K562 (cell line): ENCODE measurements around the gene PDZRN3. TPM values are rescaled to one million over a fixed set of nuclear protein-coding genes. Genes with fewer than 3 reads are reported as not detected.

Experiments used
- ATAC-seq: fragments of 200-7000 bp; cut with Tn5 transposase; 3 replicates; pipeline ENCODE4 v1.9.1; 2020; ENCODE audit warnings: moderate library complexity
- BruUV-seq: library from RNA; stranded (reverse); fragments of 400-500 nt; replicated peaks from 2 replicates; lab custom pipeline; 2021; lab: Mats Ljungman, UMichigan
- CTCF ChIA-PET: fragments of 300-600 bp; formaldehyde crosslinking; extraction: SDS; loops from one replicate; lab custom pipeline; 2021; ENCODE audit warnings: low intra/inter-chr PET ratio; lab: Yijun Ruan, JAX
- POLR2A ChIA-PET: fragments of 300-600, 350-650 bp; sonication (Branson Sonifier 250); formaldehyde crosslinking; extraction: SDS; loops from one replicate; lab custom pipeline; 2021; ENCODE audit warnings: antibody characterized with exemption, inconsistent platforms; lab: Yijun Ruan, JAX
- DNase-seq, 4 experiments: peaks; one replicate each; pipeline versions ENCODE4 v3.0.0 to v3.0.0-alpha.2; 2011 to 2018; ENCODE audit warnings: low spot score in 3 of 4, mixed read lengths in 3 of 4; ENCODE audit errors: extremely low read depth in 1 of 4
- FAIRE-seq: peaks from 2 replicates; lab custom pipeline; 2011; peaks lifted over from hg19 to GRCh38; lab: Jason Lieb, UNC
- H2AFZ ChIP-seq: 2 replicates; pipeline ENCODE4 v1.6.0; 2011; ENCODE audit warnings: low read depth, low read length, control low read depth, inconsistent platforms
- H3K27ac ChIP-seq: fragments of 200-600 bp; 3 replicates; pipeline ENCODE4 v1.8.0; 2011; ENCODE audit warnings: low read depth, mild to moderate bottlenecking, control low read depth, inconsistent platforms, low read length, moderate library complexity, mixed read lengths; ENCODE audit errors: extremely low read depth
- H3K27me3 ChIP-seq, 2 experiments: fragments of 300-600 bp in 1 of 2; 2 replicates in 1 of 2; 3 replicates in 1 of 2; pipeline versions ENCODE4 v1.6.0 to v1.8.0; 2011; ENCODE audit warnings: inconsistent platforms in 2 of 2, low read length in 2 of 2, mild to moderate bottlenecking in 1 of 2, mixed read lengths in 1 of 2, moderate library complexity in 1 of 2; ENCODE audit not compliant: control insufficient read depth in 2 of 2, insufficient read depth in 2 of 2
- H3K36me3 ChIP-seq: fragments of 300-600 bp; 3 replicates; pipeline ENCODE4 v1.8.0; 2011; ENCODE audit warnings: mild to moderate bottlenecking, low read length, inconsistent platforms; ENCODE audit not compliant: control insufficient read depth, insufficient read depth
- H3K4me1 ChIP-seq, 2 experiments: fragments of 200-600 bp in 1 of 2; replicated peaks in 1 of 2; 2 replicates in 1 of 2; 3 replicates in 1 of 2; pipeline versions ENCODE4 v1.5.1 to v1.8.0; 2011; ENCODE audit warnings: inconsistent platforms in 2 of 2, low read length in 2 of 2, mild to moderate bottlenecking in 1 of 2, mixed read lengths in 1 of 2, moderate library complexity in 1 of 2; ENCODE audit not compliant: control insufficient read depth in 2 of 2, insufficient read depth in 2 of 2
- H3K4me2 ChIP-seq: 2 replicates; pipeline ENCODE4 v1.6.1; 2011; ENCODE audit warnings: low read length, control low read depth, inconsistent platforms, mixed read lengths; ENCODE audit not compliant: insufficient read depth
- H3K4me3 ChIP-seq: fragments of 200-600 bp; sonication (generic), shearing (Covaris generic); 2 replicates; pipeline ENCODE4 v1.5.1; 2016; ENCODE audit warnings: control low read depth, inconsistent platforms
- H3K79me2 ChIP-seq: fragments of 200-600 bp; 3 replicates; pipeline ENCODE4 v1.8.0; 2011; ENCODE audit warnings: low read length, inconsistent platforms; ENCODE audit not compliant: control insufficient read depth, insufficient read depth
- H3K9ac ChIP-seq, 2 experiments: 2 replicates each; pipeline versions ENCODE4 v1.6.0 to v1.6.1; 2011; ENCODE audit warnings: low read depth in 2 of 2, low read length in 2 of 2, control low read depth in 1 of 2, inconsistent platforms in 1 of 2, mild to moderate bottlenecking in 1 of 2, mixed read lengths in 1 of 2; ENCODE audit not compliant: insufficient read depth in 1 of 2
- H3K9me1 ChIP-seq: one replicate; pipeline ENCODE4 v1.6.0; 2011; ENCODE audit warnings: inconsistent platforms, mild to moderate bottlenecking, low read length, moderate library complexity; ENCODE audit not compliant: control insufficient read depth, insufficient read depth
- H3K9me3 ChIP-seq: replicated peaks from 2 replicates; pipeline ENCODE4 v1.5.1; 2011; ENCODE audit warnings: low read depth, low read length, inconsistent platforms; ENCODE audit not compliant: control insufficient read depth, insufficient read depth
- H4K20me1 ChIP-seq: replicated peaks from 2 replicates; pipeline ENCODE4 v1.6.1; 2011; ENCODE audit warnings: low read length, inconsistent platforms, mixed read lengths; ENCODE audit not compliant: control insufficient read depth, insufficient read depth
- ARID1B ChIP-seq: fragments of 450-650 bp; IDR thresholded peaks from 2 replicates; pipeline ENCODE4 v1.6.1; 2016; ENCODE audit warnings: antibody characterized with exemption, mild to moderate bottlenecking, inconsistent platforms
- CREB5 ChIP-seq: fragments of 250-450 bp; sonication (Bioruptor Pico); IDR thresholded peaks from 2 replicates; pipeline ENCODE4 v1.5.0; 2020; ENCODE audit warnings: mild to moderate bottlenecking
- CREM ChIP-seq: IDR thresholded peaks from 2 replicates; pipeline ENCODE4 v1.6.1; 2014; ENCODE audit warnings: antibody characterized with exemption, low read depth
- DACH1 ChIP-seq: fragments of 450-650 bp; IDR thresholded peaks from 2 replicates; pipeline ENCODE4 v1.6.1; 2018; ENCODE audit not compliant: partially characterized antibody
- GABPB1 ChIP-seq: sonication (generic); formaldehyde crosslinking; IDR thresholded peaks from 2 replicates; pipeline ENCODE4 v1.8.0; 2022; ENCODE audit warnings: mild to moderate bottlenecking, missing genetic modification reagents
- HDAC3 ChIP-seq: fragments of 450-650 bp; IDR thresholded peaks from 2 replicates; pipeline ENCODE4 v1.6.1; 2018; ENCODE audit warnings: borderline replicate concordance, mild to moderate bottlenecking, moderate library complexity; ENCODE audit not compliant: partially characterized antibody
- KAT8 ChIP-seq: fragments of 450-650 bp; IDR thresholded peaks from 2 replicates; pipeline ENCODE4 v1.6.1; 2016; ENCODE audit warnings: low read depth, mild to moderate bottlenecking
- KDM5B ChIP-seq: fragments of 200-600 bp; sonication (generic); IDR thresholded peaks from 2 replicates; pipeline ENCODE4 v1.6.1; 2012; ENCODE audit warnings: low read depth, mild to moderate bottlenecking, moderate library complexity, low read length, control low read depth, inconsistent platforms; ENCODE audit not compliant: insufficient replicate concordance
- KLF1 ChIP-seq: fragments of 450-650 bp; IDR thresholded peaks from 2 replicates; pipeline ENCODE4 v1.6.1; 2016; ENCODE audit warnings: missing genetic modification characterization, missing compliant biosample characterization
- MEIS2 ChIP-seq: fragments of 450-650 bp; IDR thresholded peaks from 2 replicates; pipeline ENCODE4 v1.6.1; 2014; ENCODE audit warnings: mild to moderate bottlenecking; ENCODE audit not compliant: partially characterized antibody
- RAD51 ChIP-seq: fragments of 450-650 bp; IDR thresholded peaks from 2 replicates; pipeline ENCODE4 v1.7.1; 2016; ENCODE audit warnings: low read depth, mild to moderate bottlenecking, borderline replicate concordance
- SNRNP70 ChIP-seq: fragments of 200-400 bp; formaldehyde crosslinking; optimal IDR thresholded peaks from 2 replicates; pipeline ENCODE3; 2017; ENCODE audit warnings: low read depth, low read length
- STAT6 ChIP-seq: sonication (generic); formaldehyde crosslinking; IDR thresholded peaks from 2 replicates; pipeline ENCODE4 v1.8.1; 2023; ENCODE audit warnings: mild to moderate bottlenecking, missing genetic modification reagents
- WGBS: fragments of 100-300 bp; shearing (Covaris generic); methylation state at CpG from one replicate; pipeline ENCODE4 v1.1.6; 2016; ENCODE audit warnings: low coverage, mixed read lengths; ENCODE audit not compliant: insufficient coverage; ENCODE audit errors: missing lambda C conversion rate; 5-methylcytosine and 5-hydroxymethylcytosine counted together
- in situ Hi-C: fragments of 300-500 bp; cut with MboI; formaldehyde crosslinking; loops from 4 replicates; pipeline ENCODE4 v1.15.0; 2018; ENCODE audit warnings: inconsistent platforms, mixed read lengths
- intact Hi-C: fragments of 100-400 bp; cut with micrococcal nuclease; formaldehyde crosslinking; loops from 2 replicates; pipeline ENCODE4 v1.14.2; 2022
- polyA plus RNA-seq, 8 experiments: library from polyadenylated mRNA; depleted of rRNA in 4 of 8; stranded (reverse) in 5 of 8; unstranded in 3 of 8; fragments of >200 nt; fragmentation: Nextera tagmentation in 2 of 8; fragmentation: Illumina TruSeq in 1 of 8; extraction: Ambion mirVana in 2 of 8; extraction: Trizol in 1 of 8; gene quantifications; 2 replicates each; pipeline versions ENCODE4 v1.2.1 to v1.2.3, GENCODE V29; 2011 to 2014; ENCODE audit warnings: inconsistent platforms in 1 of 8, missing spikeins in 1 of 8
- total RNA-seq, 7 experiments: library from RNA; depleted of rRNA in 6 of 7; stranded (reverse); fragments of >200 nt in 6 of 7; fragmentation: Illumina TruSeq in 2 of 7; extraction: Trizol in 2 of 7; gene quantifications; 2 replicates each; pipeline versions ENCODE4 v1.2.1 to v1.2.3, GENCODE V29; 2011 to 2021; ENCODE audit warnings: low replicate concordance in 1 of 7
- TF ChIP-seq, protein P1 (sequence below): sonication (generic); formaldehyde crosslinking; IDR thresholded peaks from 2 replicates; pipeline ENCODE4 v1.8.1; 2022; ENCODE audit warnings: missing genetic modification reagents
- TF ChIP-seq, protein P2 (sequence below), 2 experiments: fragments of 200-800 bp in 1 of 2; sonication (Bioruptor generic) in 1 of 2; sonication (generic) in 1 of 2; formaldehyde crosslinking in 1 of 2; IDR thresholded peaks in 1 of 2; conservative IDR thresholded peaks in 1 of 2; 2 replicates each; pipeline versions ENCODE4 v1.5.0 to v1.6.1; 2016 to 2020; ENCODE audit warnings: missing compliant biosample characterization in 1 of 2, missing genetic modification characterization in 1 of 2, missing genetic modification reagents in 1 of 2

PDZRN3 gene
- total and polyA plus RNA-seq, 9 of the 15 experiments (the other 6 are each of a cell fraction or from before 2014, with no cell fraction given): 0.16 TPM; not detected in 8

GRCh38 chr3:73656241-73656890, 31.6 kb upstream of the PDZRN3 start:
- Histone ChIP-seq H3K27me3 (no peaks in the 10 kb centered on the region), H3K9ac (no peak overlapping the region), H3K9me1 (no peaks in the 10 kb centered on the region), H3K4me3 (no peak overlapping the region)
- ATAC-seq: no peak
- TF ChIP-seq DACH1 (no peak), SNRNP70 (no peak), KLF1 (tag) (no peak), ARID1B (no peak), STAT6 (CRISPR knock-in tag) (no peak), MEIS2 (no peak), KAT8 (no peak), HDAC3 (no peak), CREB5 (CRISPR knock-in tag) (no peak), GABPB1 (CRISPR knock-in tag) (no peak), CREM (no peak), RAD51 (no peak), KDM5B (no peak)
- TF ChIP-seq, protein P1, sequence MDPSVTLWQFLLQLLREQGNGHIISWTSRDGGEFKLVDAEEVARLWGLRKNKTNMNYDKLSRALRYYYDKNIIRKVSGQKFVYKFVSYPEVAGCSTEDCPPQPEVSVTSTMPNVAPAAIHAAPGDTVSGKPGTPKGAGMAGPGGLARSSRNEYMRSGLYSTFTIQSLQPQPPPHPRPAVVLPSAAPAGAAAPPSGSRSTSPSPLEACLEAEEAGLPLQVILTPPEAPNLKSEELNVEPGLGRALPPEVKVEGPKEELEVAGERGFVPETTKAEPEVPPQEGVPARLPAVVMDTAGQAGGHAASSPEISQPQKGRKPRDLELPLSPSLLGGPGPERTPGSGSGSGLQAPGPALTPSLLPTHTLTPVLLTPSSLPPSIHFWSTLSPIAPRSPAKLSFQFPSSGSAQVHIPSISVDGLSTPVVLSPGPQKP (CRISPR knock-in tag): no peak
- TF ChIP-seq, protein P2, sequence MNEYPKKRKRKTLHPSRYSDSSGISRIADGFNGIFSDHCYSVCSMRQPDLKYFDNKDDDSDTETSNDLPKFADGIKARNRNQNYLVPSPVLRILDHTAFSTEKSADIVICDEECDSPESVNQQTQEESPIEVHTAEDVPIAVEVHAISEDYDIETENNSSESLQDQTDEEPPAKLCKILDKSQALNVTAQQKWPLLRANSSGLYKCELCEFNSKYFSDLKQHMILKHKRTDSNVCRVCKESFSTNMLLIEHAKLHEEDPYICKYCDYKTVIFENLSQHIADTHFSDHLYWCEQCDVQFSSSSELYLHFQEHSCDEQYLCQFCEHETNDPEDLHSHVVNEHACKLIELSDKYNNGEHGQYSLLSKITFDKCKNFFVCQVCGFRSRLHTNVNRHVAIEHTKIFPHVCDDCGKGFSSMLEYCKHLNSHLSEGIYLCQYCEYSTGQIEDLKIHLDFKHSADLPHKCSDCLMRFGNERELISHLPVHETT (CRISPR knock-in tag; conservative IDR thresholded peaks at IDR 0.05 in 1 of 2, IDR thresholded peaks at IDR 0.05 in 1 of 2): no peak
- TF ChIP-seq, all 486 proteins: peak for 0
- Histone ChIP-seq H3K27ac (no peak overlapping the region), H2AFZ (no peak overlapping the region), H3K9me3 (no peaks in the 10 kb centered on the region), H3K4me2 (no peak overlapping the region), H3K36me3 (no peaks in the 10 kb centered on the region), H4K20me1 (no peaks in the 10 kb centered on the region), H3K4me1 (no peaks in the 10 kb centered on the region), H3K79me2 (no peaks in the 10 kb centered on the region)
- WGBS: 0% methylated on average over 4 of the region's 4 CpGs
- intact Hi-C loops (no loop called here), in situ Hi-C loops (no loop called here)
- DNase-seq (no peak), FAIRE-seq (no peak)
- ChIA-PET POLR2A (no interaction called here), CTCF (no interaction called here)
- BruUV-seq: no TSS peak
